GM08714 (cell line): ENCODE results near the gene CACNA1I.

Source experiments
- H3K4me3 ChIP-seq: fragments of 200-500 bp; sonication (Bioruptor generic); 2 replicates; pipeline ENCODE4 v1.5.1; 2014; ENCODE audit warnings: mild to moderate bottlenecking, low read length, inconsistent platforms
- ZNF274 ChIP-seq: IDR thresholded peaks from 2 replicates; pipeline ENCODE4 v1.6.1; 2012; ENCODE audit warnings: mild to moderate bottlenecking, low read depth, low read length

Gene CACNA1I

GRCh38 chr22:39716534-39716933 lies 146.0 kb downstream of the CACNA1I start:
- TF ChIP-seq ZNF274 = no peak
- no peak overlapping the region for H3K4me3 ChIP-seq

GRCh38 chr22:39717099-39717498 lies 146.5 kb downstream of the CACNA1I start:
- TF ChIP-seq ZNF274 = no peak
- H3K4me3 ChIP-seq = no peak overlapping the region

- H3K4me3 ChIP-seq = no peak overlapping the region
These were observed 147.7 kb downstream of the CACNA1I start for GRCh38 chr22:39718206-39718605.

GRCh38 chr22:39718921-39719475 lies 148.4 kb downstream of the CACNA1I start:
- no peak for TF ChIP-seq ZNF274

More at GRCh38 chr22:39718206-39718605, 147.7 kb downstream of the CACNA1I start:
- no peak for TF ChIP-seq ZNF274

GRCh38 chr22:39719559-39720450 lies 149.3 kb downstream of the CACNA1I start:
- no peak overlapping the region for H3K4me3 ChIP-seq
- TF ChIP-seq ZNF274 = no peak

More at GRCh38 chr22:39718921-39719475, 148.4 kb downstream of the CACNA1I start:
- no peak overlapping the region for H3K4me3 ChIP-seq

DNA sequence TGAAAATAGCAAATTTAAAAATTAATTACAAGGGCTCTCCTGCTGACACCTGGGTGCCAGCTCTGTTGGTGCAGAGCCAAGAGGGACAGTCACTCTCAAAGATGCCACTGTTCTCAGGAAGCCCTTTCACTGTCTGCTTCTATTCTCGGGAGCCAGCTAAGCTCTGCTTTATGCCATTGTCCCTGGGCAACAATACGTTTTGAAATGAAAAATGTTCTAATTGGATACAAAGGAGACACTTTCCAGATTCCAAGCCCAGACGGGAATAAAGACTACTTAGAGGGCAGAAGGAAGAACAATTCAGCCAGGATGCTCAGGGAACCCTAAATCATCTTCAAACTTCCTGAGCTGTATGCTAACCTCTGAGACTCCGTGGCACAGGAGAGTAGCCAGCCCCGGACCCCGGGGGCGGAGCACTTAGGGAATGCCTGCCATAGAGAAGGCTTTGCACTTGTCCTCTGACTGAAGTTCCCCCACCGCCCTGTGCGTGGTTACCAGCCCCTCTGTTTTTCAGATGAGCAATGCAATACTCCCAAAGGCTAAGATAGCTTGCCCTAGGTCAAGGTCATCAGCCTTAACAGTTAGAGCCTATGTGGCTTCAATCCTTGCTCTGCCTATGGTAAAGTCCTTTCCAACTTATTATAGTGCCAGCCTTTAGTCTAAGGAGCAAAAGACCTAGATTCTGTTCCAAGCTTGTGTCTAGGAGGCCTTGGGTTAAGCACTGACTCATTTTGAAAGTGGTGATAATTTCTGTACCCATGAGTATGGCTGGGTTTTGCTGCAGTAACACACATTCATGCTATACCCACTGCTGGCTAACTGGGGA lies 150.9 kb downstream of the CACNA1I start:
- TF ChIP-seq ZNF274 = no peak
- H3K4me3 ChIP-seq = no peak overlapping the region

- no peak for TF ChIP-seq ZNF274
- H3K4me3 ChIP-seq = no peak overlapping the region
These were observed 151.4 kb downstream of the CACNA1I start for GRCh38 chr22:39722032-39722325.

DNA sequence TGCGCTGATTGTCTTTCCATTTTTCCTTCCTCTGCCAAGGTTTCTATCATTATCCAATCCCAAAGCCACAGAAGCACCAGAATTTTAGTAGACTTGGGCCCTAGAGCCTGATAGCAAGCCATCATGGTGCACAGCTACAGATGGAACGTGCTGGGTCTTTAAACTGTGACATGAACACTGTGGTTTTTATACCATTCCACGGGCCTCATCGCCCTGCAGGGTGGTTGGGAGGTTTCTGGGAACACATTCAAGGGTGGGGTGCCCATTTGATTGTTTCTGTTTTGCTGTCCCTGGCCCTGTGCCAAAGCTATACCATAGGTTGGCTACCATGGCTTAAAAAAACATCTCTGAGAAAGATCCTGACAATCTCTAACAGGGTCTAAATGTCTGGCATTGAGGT lies 151.9 kb downstream of the CACNA1I start:
- no peak for TF ChIP-seq ZNF274
- no peak overlapping the region for H3K4me3 ChIP-seq

- H3K4me3 ChIP-seq = no peak overlapping the region
- no peak for TF ChIP-seq ZNF274
These were observed 152.9 kb downstream of the CACNA1I start for GRCh38 chr22:39723463-39723862.

GRCh38 chr22:39723899-39724351 lies 153.4 kb downstream of the CACNA1I start:
- no peak for TF ChIP-seq ZNF274
- no peak overlapping the region for H3K4me3 ChIP-seq

DNA sequence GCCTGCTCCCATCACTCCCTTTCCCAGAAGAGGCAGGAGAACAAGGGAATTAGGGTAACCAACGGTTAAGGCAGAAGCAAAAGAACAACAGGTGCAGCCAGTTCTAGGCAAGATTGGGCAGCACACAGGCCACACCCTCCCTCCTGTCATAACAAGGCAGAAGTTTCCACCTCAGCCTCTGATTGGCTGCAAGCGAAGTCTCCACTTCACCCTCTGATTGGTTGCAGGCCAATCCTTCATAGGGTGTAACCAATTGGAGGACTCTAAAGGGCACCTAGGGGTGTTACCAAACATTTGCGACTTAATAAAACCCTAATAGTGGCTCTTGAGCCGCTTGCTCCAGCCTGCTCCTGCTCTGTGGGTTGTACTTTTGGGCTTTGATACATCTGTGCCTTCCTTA lies 153.8 kb downstream of the CACNA1I start:
- H3K4me3 ChIP-seq = no peak overlapping the region
- TF ChIP-seq ZNF274 = no peak

- no peak for TF ChIP-seq ZNF274
These were observed 154.3 kb downstream of the CACNA1I start for GRCh38 chr22:39724857-39725256.

GRCh38 chr22:39725351-39726035 lies 154.9 kb downstream of the CACNA1I start:
- no peak overlapping the region for H3K4me3 ChIP-seq
- TF ChIP-seq ZNF274 = no peak

More at GRCh38 chr22:39724857-39725256, 154.3 kb downstream of the CACNA1I start:
- no peak overlapping the region for H3K4me3 ChIP-seq

DNA sequence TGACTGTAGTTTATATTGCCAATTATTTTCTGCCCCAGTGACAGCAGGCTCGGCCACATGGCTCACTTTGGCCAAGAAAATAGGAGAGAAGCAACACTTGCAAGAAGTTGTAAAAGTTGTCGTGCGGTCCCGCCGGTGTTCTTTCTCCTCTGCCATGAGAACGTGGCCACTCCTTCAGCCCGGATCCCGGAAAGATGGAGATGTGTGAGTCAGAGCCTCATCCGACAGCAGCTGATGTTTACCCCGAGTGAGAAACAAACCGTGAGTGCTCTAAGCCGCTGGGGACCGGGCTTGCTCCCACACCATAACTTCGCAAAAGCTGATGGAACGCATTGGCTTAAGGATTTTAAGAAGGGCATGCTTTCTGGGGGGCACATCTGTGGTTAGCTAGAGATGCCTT lies 157.0 kb downstream of the CACNA1I start:
- no peak for TF ChIP-seq ZNF274
- H3K4me3 ChIP-seq = no peak overlapping the region
